GM21423 (cell line): Measurements from ENCODE around the gene PAM.
"Not testable (repeated sequence)": the region's sequence is repeated elsewhere in the genome, so short reads cannot be mapped to it uniquely, and the experiment has no call there.

Experiments
- ATAC-seq: cut with Tn5 transposase; IDR thresholded peaks from one replicate; pipeline ENCODE4 v1.9.1; 2021; ENCODE audit warnings: mild to moderate bottlenecking, moderate library complexity; ENCODE audit not compliant: unreplicated experiment

PAM gene

DNA sequence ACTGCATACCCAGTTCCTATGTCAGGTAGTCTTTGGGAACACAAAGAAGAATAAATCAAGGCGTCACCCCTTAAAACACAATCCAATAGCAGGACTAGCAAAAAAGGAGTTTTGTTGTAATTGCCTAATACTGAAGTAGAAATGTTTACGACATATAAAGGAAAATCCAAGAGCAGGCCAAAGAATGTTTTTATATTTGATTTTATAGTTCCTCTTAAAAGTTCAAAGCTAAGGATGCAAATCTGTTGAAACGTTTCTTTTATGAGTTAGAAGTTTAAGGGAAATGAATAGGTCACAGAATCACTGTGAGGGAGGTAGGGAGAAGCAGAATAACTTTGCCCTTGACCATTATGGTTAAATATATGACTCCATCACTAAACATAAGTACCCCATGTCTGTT is 136.1 kb downstream of the PAM start:
- no peak for ATAC-seq

DNA sequence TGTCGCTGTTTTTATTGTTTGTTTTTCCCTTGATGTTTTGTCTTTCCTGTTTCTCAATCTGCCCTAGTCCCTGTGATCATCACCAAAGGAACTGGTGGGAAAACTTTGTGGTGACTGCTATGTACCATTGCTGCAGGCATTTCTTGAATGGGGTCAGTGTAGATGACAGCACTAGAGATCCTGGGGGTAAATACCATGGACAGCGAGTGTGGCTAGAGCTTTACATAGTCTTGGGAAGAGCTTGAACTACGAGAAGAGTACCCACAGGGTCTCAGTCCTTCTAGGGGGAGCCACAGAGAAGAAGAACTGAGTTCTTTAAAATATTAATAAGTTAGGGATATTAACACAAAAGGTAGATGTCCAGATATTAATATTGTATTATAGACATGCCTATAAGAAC is 138.8 kb downstream of the PAM start:
- no peak for ATAC-seq

DNA sequence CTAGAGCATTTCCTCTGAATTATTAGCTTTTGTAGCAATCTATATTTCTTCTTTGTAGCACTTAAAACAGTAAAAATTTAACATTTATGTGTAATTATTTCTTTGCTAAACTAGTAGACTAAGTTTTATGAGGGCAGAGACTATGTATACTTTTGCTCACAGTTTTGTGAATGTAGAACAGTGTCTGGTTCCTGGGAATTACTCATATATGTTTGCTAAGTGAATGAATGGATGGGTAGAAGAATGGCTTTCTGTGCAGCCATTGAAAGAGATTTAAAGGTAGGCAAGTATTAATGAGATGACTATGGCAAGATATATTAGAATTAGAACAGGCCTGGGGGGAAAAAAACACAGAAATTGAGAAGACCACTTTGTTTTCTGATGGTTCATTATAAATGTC is 140.1 kb downstream of the PAM start:
- no peak for ATAC-seq

DNA sequence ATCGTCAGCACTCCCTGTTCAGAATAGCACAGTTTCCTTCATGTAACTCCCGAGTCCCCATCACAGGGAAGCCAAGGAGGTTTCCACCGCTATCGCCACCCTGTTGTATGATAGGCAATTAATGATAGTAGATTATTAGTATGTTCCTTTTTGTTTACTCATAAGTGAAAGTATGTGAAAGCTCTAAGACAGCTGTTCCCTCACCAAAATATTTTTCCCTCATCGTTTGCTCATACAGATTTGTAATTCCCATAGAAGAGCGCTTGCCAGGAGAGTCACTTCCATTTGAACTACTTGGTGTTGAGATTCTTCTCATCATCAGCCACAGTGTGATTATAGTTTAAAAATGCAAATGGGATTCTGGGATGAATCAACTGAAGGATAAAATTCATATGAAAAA is 140.9 kb downstream of the PAM start:
- no peak for ATAC-seq

DNA sequence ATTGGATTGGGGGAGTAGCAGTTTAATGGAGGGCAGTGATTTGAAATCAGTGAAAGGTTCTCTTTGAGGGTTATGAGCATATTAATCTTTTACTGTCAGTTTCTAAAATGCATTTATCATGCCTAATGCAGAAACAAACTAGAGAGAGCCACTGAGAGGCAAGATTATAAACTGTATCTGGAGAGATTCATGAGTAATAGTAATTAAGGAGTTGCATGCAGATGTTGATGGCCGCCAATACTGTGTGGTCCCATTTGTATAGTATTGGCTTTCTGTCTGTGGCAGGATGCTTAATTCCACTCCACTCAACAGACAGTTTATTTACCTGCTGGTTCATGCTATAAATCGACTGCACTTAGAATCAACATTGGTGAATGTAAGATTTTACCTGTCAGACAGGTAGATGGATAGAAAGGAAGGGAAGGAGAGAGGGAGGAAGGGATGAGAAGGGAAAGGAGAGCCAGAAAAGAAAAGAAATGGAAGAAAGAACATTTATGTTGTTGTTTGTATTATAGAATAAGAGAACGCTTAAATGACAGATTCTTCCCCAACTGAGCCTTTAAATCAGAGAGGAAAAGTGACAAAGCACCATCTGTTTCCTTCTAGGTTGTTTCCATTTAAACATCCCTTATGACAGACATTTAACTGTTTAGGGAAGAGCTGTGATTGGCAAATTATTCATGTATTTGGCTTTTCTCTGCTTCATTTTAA is 146.5 kb downstream of the PAM start:
- no peak for ATAC-seq

DNA sequence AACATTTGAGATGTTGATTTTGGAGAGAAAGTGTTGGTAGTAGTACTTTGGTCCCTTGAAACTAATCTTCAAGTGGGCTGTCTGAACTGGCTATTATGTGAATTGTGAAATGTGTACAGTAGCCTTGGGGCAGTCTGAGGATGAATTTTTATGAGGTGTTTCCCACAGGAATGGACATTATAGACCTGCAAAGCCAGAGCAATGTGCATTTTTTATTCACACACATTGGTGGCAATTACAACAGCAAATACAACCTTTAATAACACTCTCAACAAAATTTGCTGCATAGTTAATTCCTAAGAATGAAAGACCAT is 147.0 kb downstream of the PAM start:
- ATAC-seq: no peak

DNA sequence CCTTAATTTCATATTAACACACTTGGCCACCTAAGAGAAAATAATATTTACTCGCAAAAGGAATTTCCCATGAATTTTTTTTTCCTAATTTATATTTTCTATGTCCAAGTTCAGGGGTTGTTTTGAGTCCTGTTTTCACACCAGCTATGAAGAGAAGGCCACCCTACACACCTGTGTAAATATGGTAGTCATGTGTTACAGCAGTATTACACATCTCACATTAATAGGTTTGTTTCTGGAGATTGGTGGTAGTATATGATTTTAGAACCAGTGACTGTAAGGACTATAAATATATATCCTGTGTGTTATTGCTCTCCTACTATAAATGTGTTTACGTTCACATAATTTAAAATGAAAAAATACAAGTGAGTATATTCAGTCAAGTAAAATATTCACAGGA is 147.5 kb downstream of the PAM start:
- no peak for ATAC-seq

DNA sequence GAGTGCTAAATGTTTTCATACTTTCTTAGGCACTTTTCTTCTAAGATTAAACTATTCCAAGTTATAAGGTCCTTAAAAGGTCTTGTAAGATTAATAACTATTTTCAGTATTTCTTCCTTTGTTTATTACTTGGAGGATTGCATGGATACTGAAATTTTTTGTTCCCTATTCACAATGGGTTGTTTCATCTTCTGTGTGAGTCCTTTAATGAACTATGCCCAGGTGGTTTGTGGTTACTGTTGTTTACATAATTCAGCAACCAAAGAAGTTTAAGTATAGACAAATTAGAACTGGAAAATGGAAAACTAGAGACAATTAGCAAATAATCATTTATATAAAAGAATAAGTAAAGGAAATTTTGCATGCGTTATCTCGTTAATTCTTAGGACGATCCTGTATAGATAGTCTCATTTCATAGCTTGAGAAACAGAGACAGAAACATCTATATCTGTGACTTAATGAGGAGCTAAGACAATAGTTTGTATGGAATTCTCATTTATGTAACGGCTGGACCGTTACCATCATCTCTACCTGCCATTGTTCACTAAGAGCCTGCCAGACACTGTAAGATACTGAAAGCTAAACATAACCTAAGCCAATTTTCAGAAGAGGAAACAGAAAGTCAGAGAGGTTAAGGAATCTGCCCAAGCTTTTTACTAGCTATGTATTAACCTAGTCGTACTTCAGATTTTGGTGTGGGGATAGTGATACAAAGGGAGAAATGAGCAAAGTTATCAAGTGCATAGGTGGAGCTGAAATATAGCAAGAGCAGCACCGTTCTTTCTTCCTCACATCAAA is 148.2 kb downstream of the PAM start:
- ATAC-seq: no peak

DNA sequence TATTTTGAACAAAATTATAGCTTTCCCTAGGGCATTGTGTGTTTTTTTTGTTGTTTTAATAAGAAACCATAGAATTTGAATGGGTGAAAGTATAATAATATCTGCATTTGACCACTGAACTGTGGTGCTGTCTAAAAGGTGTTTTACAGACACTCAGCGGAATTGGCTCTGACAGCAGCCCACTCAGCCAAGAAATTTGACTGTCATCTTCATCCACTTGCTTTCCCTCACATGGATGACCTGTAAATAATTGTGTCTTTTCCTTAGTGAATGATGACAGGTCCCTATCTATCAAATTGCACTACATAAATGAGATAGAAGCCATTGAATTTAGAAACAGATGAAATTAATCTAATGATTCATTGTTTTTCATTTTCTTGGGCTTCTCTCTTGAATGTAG is 150.0 kb downstream of the PAM start:
- ATAC-seq: no peak

DNA sequence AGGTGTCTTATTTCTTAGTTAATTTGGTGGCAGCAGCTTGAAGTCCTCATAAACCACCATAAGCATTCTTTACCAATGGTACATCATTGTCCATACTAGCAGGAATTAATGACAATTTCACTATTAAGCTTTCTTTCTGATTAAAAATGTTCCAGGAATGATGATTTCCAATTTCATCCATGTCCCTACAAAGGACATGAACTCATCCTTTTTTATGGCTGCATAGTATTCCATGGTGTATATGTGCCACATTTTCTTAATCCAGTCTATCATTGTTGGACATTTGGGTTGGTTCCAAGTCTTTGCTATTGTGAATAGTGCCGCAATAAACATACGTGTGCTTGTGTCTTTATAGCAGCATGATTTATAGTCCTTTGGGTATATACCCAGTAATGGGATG is 152.0 kb downstream of the PAM start:
- not testable (repeated sequence) for ATAC-seq

DNA sequence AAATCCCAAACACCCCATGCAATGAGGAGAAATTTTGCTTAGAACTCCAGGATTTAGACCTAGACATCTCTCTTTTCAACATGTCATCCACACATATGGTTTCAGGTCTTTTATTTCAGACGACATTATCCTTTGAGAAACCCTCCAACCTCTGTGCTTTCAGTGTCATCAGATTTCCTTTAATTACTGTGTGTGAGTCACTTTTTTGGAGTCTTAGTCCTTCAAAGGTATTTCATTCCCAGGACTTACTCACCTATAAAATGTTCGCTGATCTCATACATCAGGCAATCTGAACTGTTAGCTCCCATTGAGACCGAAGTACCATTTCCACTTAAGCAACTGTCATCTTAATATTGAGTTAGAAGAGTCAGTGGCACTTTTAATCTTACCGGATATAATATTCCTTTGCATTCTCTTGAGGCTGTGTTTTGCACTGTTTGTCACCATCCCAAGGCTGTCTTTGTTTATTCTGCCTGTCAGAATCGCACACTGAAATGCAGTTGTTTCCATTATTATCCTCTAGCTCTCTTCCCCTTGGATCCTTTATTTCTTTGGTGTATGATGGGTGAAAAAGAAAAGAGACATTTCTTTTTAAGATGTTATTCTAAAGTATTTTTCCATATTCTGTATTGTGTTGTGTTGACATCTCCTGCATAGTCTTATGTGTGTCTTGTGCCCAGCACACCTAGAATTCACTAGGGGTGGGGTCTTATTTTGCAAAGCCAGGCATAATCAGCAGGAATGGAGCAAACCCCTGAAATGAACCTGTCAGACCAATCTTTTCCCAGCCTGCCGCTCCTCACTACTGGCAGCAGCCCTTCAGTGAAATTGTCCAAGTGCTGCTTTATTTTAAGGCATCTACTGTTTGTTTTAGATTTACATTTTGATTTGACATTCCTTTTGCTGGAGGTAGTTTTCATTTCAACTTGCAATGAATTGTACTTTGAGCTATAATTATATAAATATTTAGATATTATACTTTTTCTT is 155.4 kb downstream of the PAM start:
- ATAC-seq: no peak

DNA sequence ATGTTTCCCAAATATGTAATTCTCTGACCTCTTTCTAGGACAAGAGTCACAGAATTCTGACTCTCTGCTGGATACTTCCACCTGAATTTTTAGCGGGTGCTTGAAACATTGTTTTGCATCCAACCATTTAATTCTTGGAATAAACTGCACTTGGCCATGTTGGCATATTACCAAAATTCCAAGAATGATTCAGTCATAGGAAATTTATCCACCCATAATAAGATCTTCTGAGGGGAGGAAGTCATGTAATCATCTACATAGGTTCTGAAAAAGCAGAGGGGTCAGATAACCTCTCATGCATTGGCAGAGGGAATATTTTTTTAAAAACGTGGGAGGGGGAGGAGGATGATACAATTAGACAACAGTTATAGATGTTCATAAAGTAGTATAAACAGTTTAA is 156.9 kb downstream of the PAM start:
- ATAC-seq: no peak

DNA sequence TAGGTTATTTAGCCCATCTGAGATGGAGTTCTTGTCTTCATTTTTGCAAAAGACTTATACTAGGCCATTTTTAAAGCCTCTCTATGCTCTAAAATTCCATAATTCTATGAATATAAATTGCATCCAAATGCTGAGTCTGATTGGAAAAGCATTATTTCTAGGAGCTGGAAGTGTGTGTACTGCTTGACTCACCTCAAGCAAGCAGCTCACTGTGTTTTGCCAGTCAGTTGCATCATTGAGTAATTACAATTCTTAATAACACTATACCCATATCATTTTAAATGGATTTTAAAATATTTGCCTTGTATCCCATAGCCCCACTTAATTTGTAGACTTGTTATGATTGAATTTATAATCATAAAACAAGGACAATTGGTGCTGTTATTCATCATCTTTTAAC is 161.0 kb downstream of the PAM start:
- ATAC-seq: no peak

DNA sequence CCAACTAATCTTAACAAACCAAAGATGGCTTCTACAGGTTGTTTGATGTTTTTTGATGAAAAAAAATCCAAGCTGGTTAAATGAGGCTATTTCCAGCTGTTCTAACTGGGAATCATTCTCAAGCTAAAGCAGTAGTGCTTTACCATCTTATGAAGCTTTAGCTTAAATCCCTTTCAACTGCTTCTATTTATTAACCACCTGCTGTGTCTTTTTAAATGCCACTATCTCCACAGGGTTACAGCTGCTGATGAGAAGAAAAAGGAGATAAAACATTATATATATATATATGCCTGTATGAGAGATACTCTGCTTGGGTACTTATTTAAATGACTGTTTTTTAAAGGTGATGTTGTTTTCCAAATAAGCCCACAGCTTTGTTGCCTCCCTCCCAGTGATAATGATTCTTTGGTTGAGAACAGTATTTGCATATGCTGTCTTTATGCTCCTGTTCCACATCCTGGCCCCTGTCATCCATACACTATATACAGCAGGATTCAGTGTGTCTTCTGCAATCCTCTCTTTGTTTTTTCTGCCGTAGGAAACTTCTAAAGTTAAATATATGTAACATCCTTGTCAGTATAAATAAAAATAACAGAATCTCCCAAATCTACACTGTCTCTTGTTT is 164.0 kb downstream of the PAM start:
- no peak for ATAC-seq

DNA sequence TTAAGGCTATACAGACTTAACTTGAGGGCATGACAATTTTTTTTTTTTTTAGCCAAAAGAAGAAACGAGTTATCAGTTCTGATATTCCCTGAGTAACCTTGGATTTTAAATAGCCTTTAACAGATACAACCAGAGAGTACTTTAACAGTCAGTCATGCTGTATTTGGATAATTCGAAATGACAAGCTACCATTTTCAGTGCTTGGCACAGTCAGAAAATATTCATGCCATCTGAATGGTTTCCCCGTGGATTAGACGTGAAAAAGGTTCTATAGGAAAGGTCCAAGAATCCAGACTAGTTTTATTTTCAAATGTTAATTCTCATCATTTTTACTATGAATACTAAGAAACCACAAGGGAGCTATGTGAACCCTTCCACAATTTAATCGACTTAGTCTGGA is 165.7 kb downstream of the PAM start:
- ATAC-seq: no peak

DNA sequence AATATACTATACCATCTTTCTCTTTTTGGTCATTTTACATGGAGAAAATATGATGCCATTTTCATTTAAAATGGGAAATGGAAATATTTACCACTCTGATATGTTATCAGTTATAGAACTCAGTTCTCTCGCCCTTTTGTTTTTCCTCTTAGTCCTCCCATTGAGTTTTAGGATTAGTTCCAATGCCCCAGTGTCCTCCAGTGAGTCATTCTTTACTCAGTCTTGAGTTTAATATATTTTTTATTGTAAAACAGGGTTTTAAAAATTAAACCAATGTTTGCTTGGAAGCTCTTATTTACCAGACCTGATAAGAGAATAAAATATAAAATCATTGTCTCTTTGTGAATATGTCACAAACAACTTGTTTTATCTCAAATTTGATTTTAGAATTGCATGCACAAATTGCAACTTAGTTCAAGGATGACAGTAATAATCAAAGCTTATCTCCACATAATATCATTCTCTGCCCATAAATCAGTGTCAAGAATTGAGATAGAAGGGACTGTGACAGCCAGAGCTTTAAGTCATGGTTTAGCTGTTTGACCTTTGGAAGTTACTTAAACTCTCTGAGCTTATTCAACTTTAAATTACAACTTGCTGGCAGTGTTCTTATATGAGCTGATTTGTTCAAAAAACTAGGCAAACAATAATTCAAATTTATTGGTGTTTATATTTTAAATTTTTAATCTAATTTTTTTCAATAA is 166.4 kb downstream of the PAM start:
- ATAC-seq: no peak

DNA sequence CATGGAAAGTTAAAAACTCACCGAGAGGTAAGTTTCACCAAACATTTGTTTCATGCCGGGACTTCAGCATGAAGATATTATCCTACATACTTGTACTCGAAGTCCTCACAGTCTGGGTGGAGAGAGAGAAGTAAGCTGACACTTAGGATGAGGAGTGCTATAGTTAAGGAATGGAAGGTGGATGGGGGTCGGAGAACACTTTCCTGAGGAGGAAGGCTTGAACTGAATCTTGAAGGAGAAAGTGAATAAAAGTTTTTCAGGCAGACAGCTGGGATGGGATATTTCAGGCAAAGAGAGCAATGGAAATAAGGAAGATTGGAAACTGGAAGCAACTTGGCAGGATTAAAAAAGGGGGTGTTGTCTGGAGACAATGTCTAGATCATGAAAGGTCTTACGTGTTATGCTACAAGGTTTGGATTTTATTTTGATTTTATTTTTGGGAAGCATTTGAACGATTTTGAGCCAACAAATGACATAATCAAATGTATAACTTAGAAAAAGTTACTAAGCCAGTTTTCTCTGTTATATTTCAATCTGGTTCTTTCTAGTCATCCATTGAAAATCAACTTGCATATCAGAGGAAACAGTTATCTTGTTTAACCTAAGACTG is 167.1 kb downstream of the PAM start:
- no peak for ATAC-seq

DNA sequence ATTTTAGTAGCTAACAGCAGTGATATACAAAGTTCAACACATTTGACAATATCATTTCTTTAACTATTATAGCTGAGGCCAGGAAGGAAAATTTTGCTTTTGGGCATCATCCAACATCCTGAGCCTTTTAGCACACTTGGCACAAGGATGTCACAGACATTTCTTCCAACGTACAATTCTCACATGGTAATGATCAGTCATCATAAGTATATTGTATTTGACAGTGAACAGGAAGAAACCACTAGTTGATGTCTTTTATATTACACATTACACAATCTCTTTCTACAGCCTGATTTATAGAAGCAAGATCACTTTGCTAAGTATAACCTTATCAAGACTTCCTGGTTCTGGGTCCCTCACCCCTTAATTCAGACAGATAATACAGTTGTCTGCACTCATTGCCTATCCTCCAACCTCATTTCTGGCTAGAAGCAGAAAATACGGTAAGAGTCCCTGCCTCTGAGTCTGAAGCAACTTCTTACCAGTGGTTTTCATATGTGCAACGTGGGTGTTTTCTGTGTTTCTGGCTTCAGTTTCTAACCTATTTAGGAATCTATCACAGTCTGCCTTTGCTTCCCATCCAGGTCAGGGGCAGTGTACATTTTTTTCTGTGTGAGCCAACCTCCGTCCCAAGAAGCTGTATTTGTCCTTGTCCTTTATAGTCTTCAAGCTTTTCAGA is 167.8 kb downstream of the PAM start:
- ATAC-seq: no peak

DNA sequence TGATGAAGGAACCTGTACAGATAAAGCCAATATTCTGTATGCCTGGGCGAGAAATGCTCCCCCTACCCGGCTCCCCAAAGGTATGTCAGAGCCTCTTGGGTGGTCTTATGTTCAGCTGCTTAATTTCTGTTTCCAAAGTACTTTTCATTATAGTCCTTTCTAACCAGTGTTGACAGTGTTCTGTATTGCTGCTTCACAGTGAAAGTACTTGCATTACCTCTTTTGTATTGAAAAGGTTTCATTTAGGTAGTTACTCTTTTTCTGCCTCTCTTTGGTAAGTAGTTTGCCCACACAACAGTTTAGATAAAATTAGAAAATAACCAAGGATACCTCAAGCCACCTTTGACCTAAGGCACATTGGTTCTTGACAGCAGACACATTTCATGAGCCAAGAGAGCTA is 169.9 kb downstream of the PAM start:
- ATAC-seq: no peak

DNA sequence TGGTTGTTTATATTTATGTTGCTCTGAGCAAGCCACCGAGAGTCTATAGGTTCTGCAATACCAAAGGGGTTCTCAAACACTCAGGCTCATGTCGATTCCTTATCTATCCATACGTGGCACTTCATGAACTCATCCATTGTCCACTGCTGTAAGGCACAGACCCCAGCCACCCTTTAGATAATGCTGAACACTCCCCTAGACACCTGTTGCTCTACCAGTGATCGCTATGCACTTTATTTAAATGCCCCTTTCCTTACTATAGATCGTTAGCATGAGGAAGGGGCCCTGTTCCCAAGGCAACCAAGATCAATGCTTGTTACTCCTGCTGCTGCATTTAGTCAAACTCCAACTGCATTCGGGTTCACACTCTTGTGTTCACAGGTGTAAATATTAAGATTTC is 171.9 kb downstream of the PAM start:
- no peak for ATAC-seq
